AG04450 (cell line): ENCODE results near the gene IGF2R. TPM values are rescaled to one million over a fixed set of nuclear protein-coding genes. Genes with fewer than 3 reads are reported as not detected.

ENCODE experiments used
- CTCF ChIA-PET: fragments of 300-600, 350-600 bp; formaldehyde crosslinking; extraction: SDS; loops from one replicate; lab custom pipeline; 2022; ENCODE audit warnings: antibody characterized with exemption, inconsistent platforms; lab: Charles Lee
- POLR2A ChIA-PET: fragments of 350-600 bp; formaldehyde crosslinking; extraction: SDS; loops from one replicate; lab custom pipeline; 2021; ENCODE audit warnings: antibody characterized with exemption, inconsistent platforms; lab: Yijun Ruan, JAX
- DNase-seq: peaks from one replicate; pipeline ENCODE4 v3.0.0-alpha.2; 2011; ENCODE audit warnings: low read depth, low spot score
- H3K27ac ChIP-seq: one replicate; pipeline ENCODE4 v1.5.1; 2012; ENCODE audit warnings: low read depth, low read length, control low read depth
- H3K27me3 ChIP-seq: one replicate; pipeline ENCODE4 v1.6.0; 2012; ENCODE audit warnings: low read length; ENCODE audit not compliant: control insufficient read depth, insufficient read depth
- H3K4me3 ChIP-seq: 2 replicates; pipeline ENCODE4 v1.5.1; 2011; ENCODE audit warnings: mild to moderate bottlenecking, low read depth, low read length, control low read depth
- H3K9me3 ChIP-seq: 2 replicates; pipeline ENCODE4 v1.5.1; 2012; ENCODE audit warnings: low read length; ENCODE audit not compliant: control insufficient read depth, insufficient read depth
- polyA plus RNA-seq: library from polyadenylated mRNA; depleted of rRNA; stranded (reverse); fragments of >200 nt; gene quantifications from 2 replicates; pipeline ENCODE4 v1.2.3, GENCODE V29; 2011
- TF ChIP-seq, protein P1 (sequence below): IDR thresholded peaks from 2 replicates; pipeline ENCODE4 v1.5.1; 2011; ENCODE audit warnings: low read depth, low read length, control low read depth, inconsistent platforms

IGF2R gene
- polyA plus RNA-seq, 1 experiment = 40.9 TPM

DNA sequence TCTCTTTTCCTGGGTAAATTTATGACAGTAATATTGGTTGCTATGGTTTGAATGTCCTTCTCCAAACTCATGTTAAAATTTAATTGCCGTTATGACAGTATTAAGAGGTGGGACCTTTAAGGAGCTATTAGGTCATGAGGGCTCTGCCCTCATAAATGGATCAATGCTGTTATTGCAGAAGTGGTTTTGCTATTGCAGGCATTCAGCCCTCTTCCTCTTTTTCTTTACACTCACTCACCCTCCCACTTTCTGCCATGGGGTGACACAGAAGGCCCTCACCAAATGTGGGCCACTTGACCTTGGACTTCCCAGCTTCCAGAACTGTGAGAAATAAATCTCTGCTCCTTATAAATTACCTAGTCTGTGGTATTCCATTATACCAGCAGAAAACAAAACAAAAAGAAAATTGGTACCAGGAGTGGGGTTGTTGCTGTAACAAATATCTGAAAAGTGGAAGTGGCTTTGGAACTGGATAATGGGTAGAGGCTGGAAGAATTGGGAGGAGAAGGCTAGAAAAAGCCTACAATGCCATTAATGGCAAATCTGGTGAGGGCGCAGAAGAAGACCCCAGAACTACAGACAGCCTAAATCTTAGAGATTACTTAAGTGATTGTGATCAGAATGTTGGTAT lies 24.8 kb upstream of the IGF2R start:
- H3K9me3 ChIP-seq = peaks cover 3% of the 10 kb centered on the region; the same call in 1 of the 2 replicates
- H3K4me3 ChIP-seq = no peak overlapping the region
- no peak for DNase-seq
- no peak overlapping the region for H3K27ac ChIP-seq
- H3K27me3 ChIP-seq = peaks cover 3% of the 10 kb centered on the region
- TF ChIP-seq, protein P1, sequence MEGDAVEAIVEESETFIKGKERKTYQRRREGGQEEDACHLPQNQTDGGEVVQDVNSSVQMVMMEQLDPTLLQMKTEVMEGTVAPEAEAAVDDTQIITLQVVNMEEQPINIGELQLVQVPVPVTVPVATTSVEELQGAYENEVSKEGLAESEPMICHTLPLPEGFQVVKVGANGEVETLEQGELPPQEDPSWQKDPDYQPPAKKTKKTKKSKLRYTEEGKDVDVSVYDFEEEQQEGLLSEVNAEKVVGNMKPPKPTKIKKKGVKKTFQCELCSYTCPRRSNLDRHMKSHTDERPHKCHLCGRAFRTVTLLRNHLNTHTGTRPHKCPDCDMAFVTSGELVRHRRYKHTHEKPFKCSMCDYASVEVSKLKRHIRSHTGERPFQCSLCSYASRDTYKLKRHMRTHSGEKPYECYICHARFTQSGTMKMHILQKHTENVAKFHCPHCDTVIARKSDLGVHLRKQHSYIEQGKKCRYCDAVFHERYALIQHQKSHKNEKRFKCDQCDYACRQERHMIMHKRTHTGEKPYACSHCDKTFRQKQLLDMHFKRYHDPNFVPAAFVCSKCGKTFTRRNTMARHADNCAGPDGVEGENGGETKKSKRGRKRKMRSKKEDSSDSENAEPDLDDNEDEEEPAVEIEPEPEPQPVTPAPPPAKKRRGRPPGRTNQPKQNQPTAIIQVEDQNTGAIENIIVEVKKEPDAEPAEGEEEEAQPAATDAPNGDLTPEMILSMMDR = no peak
- POLR2A ChIA-PET = interaction anchor here (0.7 kb wide), 1 partner anchor 253 kb away, joined by 3 read pairs; no protein-coding TSS in a partner anchor
- CTCF ChIA-PET = interaction anchor here (1.6 to 6.2 kb wide), 2 partner anchors 9 to 80 kb away, joined by 4 to 119 read pairs; no protein-coding TSS in a partner anchor

DNA sequence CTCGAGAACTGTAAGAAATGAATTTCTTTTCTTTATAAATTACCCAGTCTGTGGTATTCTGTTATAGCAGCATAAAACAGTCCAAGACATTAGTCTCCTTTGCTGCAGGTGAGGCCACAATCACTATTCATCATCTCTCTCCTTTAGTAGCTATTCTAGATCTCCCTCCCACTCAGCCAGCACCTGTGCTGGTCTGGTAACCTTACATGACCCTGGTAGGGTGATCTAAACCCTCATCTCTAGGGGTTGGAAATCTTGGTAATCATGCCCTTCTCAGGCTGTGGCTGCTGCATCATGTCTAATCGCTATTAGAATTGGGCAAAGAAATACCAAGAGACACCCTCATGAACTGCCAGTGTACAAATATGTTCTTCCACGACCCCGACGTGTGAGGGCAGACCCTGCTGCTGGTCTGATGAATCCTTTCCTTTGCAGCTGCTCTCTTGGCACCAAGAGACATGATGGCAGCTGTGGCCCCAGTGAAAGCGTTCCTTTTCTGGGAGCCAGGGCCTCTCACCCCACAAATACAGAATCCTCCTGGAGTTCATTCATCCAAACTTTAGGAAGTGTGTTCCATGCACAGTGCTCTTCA lies 23.0 kb upstream of the IGF2R start:
- DNase-seq = no peak
- ChIA-PET CTCF (interaction anchor here (2.6 kb wide), 1 partner anchor 82 kb away, joined by 8 read pairs; no protein-coding TSS in a partner anchor), POLR2A (no interaction called here)
- peaks cover 6% of the 10 kb centered on the region for H3K27me3 ChIP-seq
- no peak overlapping the region for H3K4me3 ChIP-seq
- TF ChIP-seq, protein P1 = no peak
- H3K27ac ChIP-seq = no peak overlapping the region
- peaks cover 3% of the 10 kb centered on the region; the same call in 1 of the 2 replicates for H3K9me3 ChIP-seq

DNA sequence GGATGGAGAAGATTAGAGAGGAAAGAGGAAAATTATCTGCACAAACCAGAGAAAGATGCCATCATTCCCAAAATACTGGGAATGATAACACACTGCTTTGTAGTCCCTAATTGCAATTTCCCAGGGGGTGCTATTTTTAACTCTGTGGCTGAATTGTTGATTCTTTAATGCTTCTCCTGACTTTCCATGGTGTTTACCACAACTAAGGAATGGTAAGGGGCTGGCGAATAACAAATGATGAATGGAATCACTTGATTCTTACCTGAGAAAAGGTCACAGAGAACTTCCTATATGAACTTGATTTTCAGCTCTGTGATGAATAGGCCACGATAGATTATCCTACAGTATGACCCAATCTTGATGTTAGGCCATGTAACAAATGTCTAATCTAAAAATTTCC lies 22.0 kb upstream of the IGF2R start:
- TF ChIP-seq, protein P1 = no peak
- Histone ChIP-seq H3K27me3 (peaks cover 2% of the 10 kb centered on the region), H3K27ac (no peak overlapping the region), H3K9me3 (peaks cover 3% of the 10 kb centered on the region; the same call in 1 of the 2 replicates), H3K4me3 (no peak overlapping the region)
- ChIA-PET CTCF (interaction anchor here (2.6 kb wide), 1 partner anchor 83 kb away, joined by 8 read pairs; no protein-coding TSS in a partner anchor), POLR2A (no interaction called here)
- DNase-seq = no peak

DNA sequence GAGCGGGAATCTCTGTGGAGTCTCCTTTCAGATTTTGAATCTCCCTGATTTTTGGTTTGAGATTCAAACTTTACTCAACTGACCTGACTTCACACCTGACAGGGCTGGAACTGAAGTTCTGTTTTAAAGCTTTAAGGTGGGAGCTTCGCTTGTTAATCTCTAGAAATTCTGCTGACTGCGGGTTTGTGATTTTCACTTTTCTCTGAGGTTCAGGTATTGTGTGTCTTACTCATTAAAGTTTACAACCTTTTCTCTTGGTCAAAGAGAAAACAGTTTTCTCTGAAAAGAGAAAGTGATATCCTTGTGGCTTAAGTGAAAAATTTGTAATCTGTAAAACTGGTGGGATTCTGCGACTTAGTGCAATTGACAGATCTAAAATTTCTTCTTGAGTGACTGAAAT lies 20.7 kb upstream of the IGF2R start:
- POLR2A ChIA-PET = no interaction called here
- no peak overlapping the region for H3K4me3 ChIP-seq
- no peak for DNase-seq
- H3K27me3 ChIP-seq = peaks cover 2% of the 10 kb centered on the region
- H3K9me3 ChIP-seq = peaks cover 3% of the 10 kb centered on the region; the same call in 1 of the 2 replicates
- CTCF ChIA-PET = no interaction called here
- TF ChIP-seq, protein P1 = no peak
- H3K27ac ChIP-seq = no peak overlapping the region

DNA sequence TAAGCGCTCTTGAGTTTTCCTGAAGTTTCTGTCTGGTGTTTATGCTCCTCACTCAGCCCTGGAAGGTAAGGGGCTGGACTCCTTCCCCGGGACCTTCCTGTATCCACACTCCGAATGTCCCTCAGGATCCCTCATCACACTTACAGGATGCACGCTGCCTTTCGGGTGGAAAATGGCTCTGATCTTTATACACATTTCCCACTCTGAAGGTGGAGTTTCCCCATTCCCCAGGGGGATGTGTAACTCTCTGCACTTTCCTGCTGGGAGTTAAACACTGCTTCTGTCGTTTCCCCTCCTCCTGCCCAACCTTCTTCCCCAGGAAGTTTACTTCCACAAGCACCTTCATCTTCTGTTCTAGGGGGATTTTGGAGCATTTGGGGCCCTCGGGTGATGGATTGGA lies 17.1 kb upstream of the IGF2R start:
- Histone ChIP-seq H3K9me3 (no peaks in the 10 kb centered on the region), H3K4me3 (no peak overlapping the region), H3K27me3 (peaks cover 2% of the 10 kb centered on the region), H3K27ac (no peak overlapping the region)
- POLR2A ChIA-PET = interaction anchor here (1.6 kb wide), 1 partner anchor 55 kb away, joined by 3 read pairs; no protein-coding TSS in a partner anchor
- no peak for DNase-seq
- TF ChIP-seq, protein P1 = no peak
- CTCF ChIA-PET = interaction anchor here (1.6 kb wide), 1 partner anchor 9 kb away, joined by 6 read pairs; no protein-coding TSS in a partner anchor
